Uterus (tissue), 4 donors: ENCODE data around the gene SLC24A5. TPM values are rescaled to one million over a fixed set of nuclear protein-coding genes. Genes with fewer than 3 reads are reported as not detected.

ENCODE experiments used
- DNase-seq, 2 donors: peaks; one replicate each; pipeline ENCODE4 v3.0.0-alpha.2; 2019 to 2020
- H3K27ac ChIP-seq, 2 donors: fragments of 200-600 bp; sonication (generic); 1 replicate in 1 of 2; 2 replicates in 1 of 2; pipeline ENCODE4 v1.5.1; 2016 to 2018
- H3K27me3 ChIP-seq, 2 donors: fragments of 200-600 bp; sonication (generic); one replicate each; pipeline ENCODE4 v1.5.1; 2018 to 2019; ENCODE audit warnings: control low read depth in 1 of 2
- H3K36me3 ChIP-seq, 2 donors: fragments of 200-600 bp; sonication (generic); one replicate each; pipeline ENCODE4 v1.5.1; 2019; ENCODE audit warnings: control low read depth in 1 of 2
- H3K4me1 ChIP-seq, 2 donors: fragments of 200-600 bp; sonication (generic); one replicate each; pipeline ENCODE4 v1.5.1; 2018 to 2019; ENCODE audit warnings: control low read depth in 1 of 2
- H3K4me3 ChIP-seq, 2 donors: fragments of 200-600 bp; sonication (generic); 1 replicate in 1 of 2; 2 replicates in 1 of 2; pipeline ENCODE4 v1.5.1; 2018 to 2019; ENCODE audit warnings: mild to moderate bottlenecking in 1 of 2
- H3K9me3 ChIP-seq, 2 donors: fragments of 200-600 bp; sonication (generic); one replicate each; pipeline ENCODE4 v1.5.1; 2019; ENCODE audit warnings: control low read depth in 1 of 2
- POLR2A ChIP-seq, 2 donors: fragments of 450-650 bp; IDR thresholded peaks; one replicate each; pipeline ENCODE4 v1.6.1; 2016; ENCODE audit warnings: antibody characterized with exemption in 2 of 2, mild to moderate bottlenecking in 1 of 2, moderate library complexity in 1 of 2
- intact Hi-C: fragments of 100-400 bp; cut with DNase I; formaldehyde crosslinking; loops from one replicate; pipeline ENCODE4 v1.15.1; 2023; ENCODE audit warnings: low total_unique reads
- total RNA-seq, 4 donors: library from RNA; depleted of rRNA in 3 of 4; stranded (reverse); fragments of >200 nt in 3 of 4; gene quantifications; one replicate each; pipeline versions ENCODE4 v1.1.0 to v1.2.4, GENCODE V29; 2014 to 2023
- TF ChIP-seq, protein P1 (sequence below), 4 experiments: fragments of 200-600 bp in 2 of 4; fragments of 450-650 bp in 2 of 4; sonication (generic) in 2 of 4; IDR thresholded peaks; one replicate each; pipeline ENCODE4 v1.5.1; 2016 to 2019; ENCODE audit warnings: antibody characterized with exemption in 4 of 4, mild to moderate bottlenecking in 2 of 4, moderate library complexity in 1 of 4
- donor health status: DM: yes; HTN: yes; CAD: no.

The SLC24A5 gene
- total RNA-seq, 4 donors from 2014 or later, result 0.29 TPM; not detected in 3

- Histone ChIP-seq H3K27me3 (no peaks in the 10 kb centered on the region), H3K9me3 (no peaks in the 10 kb centered on the region), H3K27ac (no peak overlapping the region), H3K36me3 (no peaks in the 10 kb centered on the region), H3K4me1 (no peaks in the 10 kb centered on the region), H3K4me3 (no peak overlapping the region)
- TF ChIP-seq, protein P1, sequence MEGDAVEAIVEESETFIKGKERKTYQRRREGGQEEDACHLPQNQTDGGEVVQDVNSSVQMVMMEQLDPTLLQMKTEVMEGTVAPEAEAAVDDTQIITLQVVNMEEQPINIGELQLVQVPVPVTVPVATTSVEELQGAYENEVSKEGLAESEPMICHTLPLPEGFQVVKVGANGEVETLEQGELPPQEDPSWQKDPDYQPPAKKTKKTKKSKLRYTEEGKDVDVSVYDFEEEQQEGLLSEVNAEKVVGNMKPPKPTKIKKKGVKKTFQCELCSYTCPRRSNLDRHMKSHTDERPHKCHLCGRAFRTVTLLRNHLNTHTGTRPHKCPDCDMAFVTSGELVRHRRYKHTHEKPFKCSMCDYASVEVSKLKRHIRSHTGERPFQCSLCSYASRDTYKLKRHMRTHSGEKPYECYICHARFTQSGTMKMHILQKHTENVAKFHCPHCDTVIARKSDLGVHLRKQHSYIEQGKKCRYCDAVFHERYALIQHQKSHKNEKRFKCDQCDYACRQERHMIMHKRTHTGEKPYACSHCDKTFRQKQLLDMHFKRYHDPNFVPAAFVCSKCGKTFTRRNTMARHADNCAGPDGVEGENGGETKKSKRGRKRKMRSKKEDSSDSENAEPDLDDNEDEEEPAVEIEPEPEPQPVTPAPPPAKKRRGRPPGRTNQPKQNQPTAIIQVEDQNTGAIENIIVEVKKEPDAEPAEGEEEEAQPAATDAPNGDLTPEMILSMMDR (IDR thresholded peaks at IDR 0.05), result no peak
- TF ChIP-seq POLR2A (IDR thresholded peaks at IDR 0.05), result no peak
- intact Hi-C loops, result no loop called here
- DNase-seq, result no peak
Measured at GRCh38 chr15:48186271-48186670, 65.5 kb downstream of the SLC24A5 start.

GRCh38 chr15:48190932-48191573 lies 70.3 kb downstream of the SLC24A5 start:
- no peak for TF ChIP-seq POLR2A (IDR thresholded peaks at IDR 0.05)
- TF ChIP-seq, protein P1 (IDR thresholded peaks at IDR 0.05), result no peak
- Histone ChIP-seq H3K27me3 (peaks cover 0 to 5% of the 10 kb centered on the region in 2 donors), H3K4me1 (no peaks in the 10 kb centered on the region), H3K9me3 (no peaks in the 10 kb centered on the region), H3K4me3 (no peak overlapping the region), H3K27ac (no peak overlapping the region), H3K36me3 (no peaks in the 10 kb centered on the region)
- intact Hi-C loops, result no loop called here
- DNase-seq, result peak in 1 of 2 donors; percentile 32

DNA sequence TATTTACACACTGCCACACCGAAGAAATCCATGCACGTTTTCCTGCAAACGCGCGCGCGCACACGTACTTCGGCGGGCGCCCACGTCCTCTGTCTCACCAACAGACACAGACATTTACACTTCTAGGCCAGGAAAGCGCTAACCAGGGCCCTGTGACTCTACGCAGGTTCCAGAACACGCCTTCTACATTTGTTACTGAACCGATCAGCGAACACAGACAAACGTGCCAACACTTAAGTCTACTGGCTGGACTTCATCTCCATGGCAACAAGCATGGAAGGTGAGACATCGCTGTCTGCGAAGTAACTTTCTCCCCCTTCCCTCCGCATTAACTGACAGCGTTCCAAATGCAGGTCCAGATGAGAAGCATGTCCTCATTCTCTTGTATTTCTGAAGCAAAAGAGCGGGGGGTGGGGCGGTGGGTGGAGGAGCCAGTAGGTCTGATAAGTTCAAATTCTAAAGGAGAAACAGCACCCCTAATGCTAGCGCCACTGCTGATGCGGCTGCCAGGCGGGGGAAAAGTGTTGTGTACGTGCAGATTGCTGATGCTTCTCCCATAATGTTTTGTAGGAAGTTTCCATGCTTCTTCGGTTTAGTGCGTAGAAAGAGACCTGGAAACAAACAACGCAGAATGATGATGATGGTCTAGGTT lies 70.9 kb downstream of the SLC24A5 start, which contains the start of gene CTXN2:
CTXN2 (plus strand) TSS at position 92 of the 652 bp plus-strand sequence. CDS start 9,636 bp downstream, outside the sequence.
- no peak within 1 kb of the TSS for H3K4me3 ChIP-seq
- H3K9me3 ChIP-seq, result no peaks in the 10 kb centered on the region
- TF ChIP-seq POLR2A (IDR thresholded peaks at IDR 0.05), result no peak
- TF ChIP-seq, protein P1 (IDR thresholded peaks at IDR 0.05), result no peak
- no peaks in the 10 kb centered on the region for H3K4me1 ChIP-seq
- no peak for DNase-seq
- no peaks in the 10 kb centered on the region for H3K36me3 ChIP-seq
- H3K27ac ChIP-seq, result no peak within 1 kb of the TSS
- intact Hi-C loops, result no loop called here
- peaks cover 0 to 5% of the 10 kb centered on the region in 2 donors for H3K27me3 ChIP-seq

Other genes with a start within 250 kb of the SLC24A5 start
- gene MYEF2, start 57.3 kb downstream of the SLC24A5 start, total RNA-seq, result 10 to 100 TPM in 3 of 4 donors, 1 to 10 TPM in 1; 2.6 to 65.3 (median 35.5) TPM
- gene CTXN2, start 70.7 kb downstream of the SLC24A5 start, total RNA-seq, result not detected
- gene SLC12A1, start 85.3 kb downstream of the SLC24A5 start, total RNA-seq, result under 1 TPM in 1 of 4 donors, not detected in 3; 0.41 TPM
- gene DUT, start 210.4 kb downstream of the SLC24A5 start, total RNA-seq, result 100 to 1,000 TPM in 3 of 4 donors, 10 to 100 TPM in 1; 67.1 to 235 (median 171) TPM